CD14-positive monocyte (primary cell): ENCODE results near the gene CBX6. TPM values are rescaled to one million over a fixed set of nuclear protein-coding genes. Genes with fewer than 3 reads are reported as not detected.

ENCODE experiments used
- DNase-seq, 3 donors: peaks; one replicate each; pipeline ENCODE4 v3.0.0-alpha.2; 2011 to 2022
- H2AFZ ChIP-seq: 2 replicates; pipeline ENCODE4 v1.6.0; 2012; ENCODE audit warnings: mild to moderate bottlenecking, low read depth, low read length, inconsistent platforms; ENCODE audit not compliant: insufficient read depth, poor library complexity, severe bottlenecking
- H3K27ac ChIP-seq, 2 donors: 1 replicate in 1 of 2; 2 replicates in 1 of 2; pipeline ENCODE4 v1.5.1; 2012 to 2013; ENCODE audit warnings: low read length in 2 of 2, control low read depth in 1 of 2, inconsistent platforms in 1 of 2, low read depth in 1 of 2, mild to moderate bottlenecking in 1 of 2
- H3K27me3 ChIP-seq, 2 donors: one replicate each; pipeline versions ENCODE4 v1.6.0 to v1.6.1; 2011 to 2013; ENCODE audit warnings: low read length in 2 of 2; ENCODE audit not compliant: control insufficient read depth in 2 of 2, insufficient read depth in 2 of 2
- H3K36me3 ChIP-seq, 2 donors: replicated peaks in 1 of 2; 1 replicate in 1 of 2; 2 replicates in 1 of 2; pipeline versions ENCODE4 v1.5.1 to v1.6.1; 2012 to 2013; ENCODE audit warnings: low read length in 2 of 2, control low read depth in 1 of 2, inconsistent platforms in 1 of 2, mild to moderate bottlenecking in 1 of 2; ENCODE audit not compliant: insufficient read depth in 2 of 2, control insufficient read depth in 1 of 2
- H3K4me1 ChIP-seq, 2 donors: 1 replicate in 1 of 2; 2 replicates in 1 of 2; pipeline versions ENCODE4 v1.5.1 to v1.6.1; 2012 to 2013; ENCODE audit warnings: low read length in 2 of 2, control low read depth in 1 of 2, inconsistent platforms in 1 of 2, mild to moderate bottlenecking in 1 of 2, moderate library complexity in 1 of 2; ENCODE audit not compliant: insufficient read depth in 2 of 2, control insufficient read depth in 1 of 2
- H3K4me2 ChIP-seq: replicated peaks from 2 replicates; pipeline ENCODE3; 2012; ENCODE audit warnings: low read length, moderate library complexity, mild to moderate bottlenecking; ENCODE audit not compliant: poor library complexity, severe bottlenecking; ENCODE audit errors: extremely low read depth
- H3K4me3 ChIP-seq, 3 experiments: fragments of 200-600 bp in 1 of 3; sonication (generic) in 1 of 3; replicated peaks in 1 of 3; 1 replicate in 2 of 3; 2 replicates in 1 of 3; pipeline ENCODE4 v1.5.1; 2011 to 2013; ENCODE audit warnings: low read length in 3 of 3, mild to moderate bottlenecking in 3 of 3, control low read depth in 2 of 3, low read depth in 2 of 3, inconsistent platforms in 1 of 3, moderate library complexity in 1 of 3
- H3K79me2 ChIP-seq: 2 replicates; pipeline ENCODE4 v1.6.0; 2012; ENCODE audit warnings: mild to moderate bottlenecking, control low read depth, inconsistent platforms, low read length, moderate library complexity; ENCODE audit not compliant: insufficient read depth
- H3K9ac ChIP-seq: 2 replicates; pipeline ENCODE4 v1.6.0; 2017; ENCODE audit warnings: low read length, mild to moderate bottlenecking; ENCODE audit not compliant: insufficient read depth, poor library complexity, severe bottlenecking
- H3K9me3 ChIP-seq, 2 donors: replicated peaks in 1 of 2; 1 replicate in 1 of 2; 2 replicates in 1 of 2; pipeline versions ENCODE4 v1.5.1 to v1.6.1; 2012 to 2013; ENCODE audit warnings: low read length in 2 of 2, control low read depth in 1 of 2; ENCODE audit not compliant: control insufficient read depth in 1 of 2, insufficient read depth in 1 of 2
- H4K20me1 ChIP-seq: 2 replicates; pipeline ENCODE4 v1.6.0; 2012; ENCODE audit warnings: mild to moderate bottlenecking, low read length, control low read depth, moderate library complexity; ENCODE audit not compliant: insufficient read depth
- H3K27ac Mint-ChIP-seq, 7 donors: one replicate each; pipeline ENCODE4 v1.8.0; 2020; ENCODE audit warnings: mild to moderate bottlenecking in 7 of 7, mixed read lengths in 7 of 7, moderate library complexity in 6 of 7, inconsistent platforms in 2 of 7
- H3K27me3 Mint-ChIP-seq, 3 donors: one replicate each; pipeline ENCODE4 v1.8.0; 2021 to 2022; ENCODE audit warnings: low read depth in 3 of 3, mild to moderate bottlenecking in 3 of 3, mixed read lengths in 3 of 3, moderate library complexity in 3 of 3, inconsistent platforms in 1 of 3
- H3K36me3 Mint-ChIP-seq, 2 donors: one replicate each; pipeline ENCODE4 v1.8.0; 2020; ENCODE audit warnings: mixed read lengths in 2 of 2, inconsistent platforms in 1 of 2, mild to moderate bottlenecking in 1 of 2
- H3K4me1 Mint-ChIP-seq: one replicate; pipeline ENCODE4 v1.8.0; 2020; ENCODE audit warnings: mild to moderate bottlenecking, mixed read lengths
- H3K4me3 Mint-ChIP-seq, 2 donors: one replicate each; pipeline ENCODE4 v1.8.0; 2020; ENCODE audit warnings: mild to moderate bottlenecking in 2 of 2, mixed read lengths in 2 of 2, moderate library complexity in 1 of 2
- H3K9me3 Mint-ChIP-seq, 7 donors: one replicate each; pipeline ENCODE4 v1.8.0; 2020 to 2022; ENCODE audit warnings: mixed read lengths in 7 of 7, mild to moderate bottlenecking in 6 of 7, moderate library complexity in 6 of 7, inconsistent platforms in 2 of 7
- CTCF ChIP-seq: fragments of 200-600 bp; IDR thresholded peaks from one replicate; pipeline ENCODE4 v1.8.0; 2022; ENCODE audit warnings: antibody characterized with exemption, mild to moderate bottlenecking
- WGBS: methylation state at CpG from one replicate; pipeline ENCODE4 v1.1.5; 2013; ENCODE audit warnings: missing lambda C conversion rate; ENCODE audit not compliant: insufficient coverage; 5-methylcytosine and 5-hydroxymethylcytosine counted together
- intact Hi-C, 2 donors: fragments of 100-400 bp; cut with micrococcal nuclease; formaldehyde crosslinking; loops; one replicate each; pipeline versions ENCODE4 v1.15.0 to v1.15.1; 2023
- polyA plus RNA-seq, 3 donors: library from polyadenylated mRNA; depleted of rRNA in 1 of 3; unstranded in 2 of 3; stranded (reverse) in 1 of 3; fragments of 300-500 nt in 2 of 3; fragments of >200 nt in 1 of 3; fragmentation: Illumina TruSeq in 2 of 3; gene quantifications; 1 replicate in 2 of 3; 2 replicates in 1 of 3; pipeline ENCODE4 v1.2.3, GENCODE V29; 2012 to 2021

The CBX6 gene
- polyA plus RNA-seq, 3 donors, result 2.1 to 26.7 (median 5.0) TPM

DNA sequence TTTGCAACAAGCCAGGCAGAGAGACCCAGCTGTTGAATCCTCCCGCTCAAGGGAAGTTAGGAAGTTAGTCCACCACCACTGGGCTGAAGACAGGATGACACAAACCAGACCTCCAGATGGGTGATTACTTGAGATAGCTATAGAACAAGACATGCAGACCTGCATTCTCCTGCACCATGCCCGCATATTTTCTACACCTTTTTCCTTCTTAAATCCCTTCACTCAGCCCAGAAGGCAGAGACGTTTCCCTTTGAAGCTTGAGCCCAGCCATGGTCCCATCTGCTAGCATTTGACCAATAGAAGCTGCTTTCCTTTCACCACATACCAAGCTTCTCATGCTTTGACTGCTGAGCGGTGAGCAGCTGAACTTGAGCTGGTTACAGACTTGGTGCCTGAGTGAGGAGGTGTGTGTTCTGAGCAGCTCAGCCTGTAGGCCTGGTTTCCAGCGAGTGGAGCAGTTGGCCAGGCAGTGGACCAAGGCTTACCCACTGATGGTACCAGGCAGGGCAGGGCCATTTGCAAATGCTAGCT, 29.2 kb upstream of the CBX6 start:
- Mint-ChIP-seq H3K36me3 (no peaks in the 10 kb centered on the region), H3K27ac (no peak overlapping the region), H3K4me1 (peaks cover 14% of the 10 kb centered on the region), H3K27me3 (peaks cover 2 to 8% (median 2%) of the 10 kb centered on the region in 3 donors), H3K9me3 (peaks cover 9 to 24% (median 16%) of the 10 kb centered on the region in 7 donors), H3K4me3 (peak overlapping the region in 1 of 2 donors; percentile 9)
- no peak overlapping the region for H3K9ac ChIP-seq
- no peaks in the 10 kb centered on the region for H3K79me2 ChIP-seq
- H2AFZ ChIP-seq, result no peak overlapping the region
- H3K4me2 ChIP-seq, result no peak overlapping the region
- no peak for TF ChIP-seq CTCF
- intact Hi-C loops, result loop anchor here in 1 of 2 donors (10.0 kb wide), 1 partner anchor 224 kb away; no protein-coding TSS in a partner anchor
- peaks cover 10% of the 10 kb centered on the region in 2 donors for H3K9me3 ChIP-seq
- no peaks in the 10 kb centered on the region for H3K36me3 ChIP-seq
- H3K4me1 ChIP-seq, result peaks cover 0 to 9% of the 10 kb centered on the region in 2 donors
- no peak overlapping the region for H3K4me3 ChIP-seq
- no peak for DNase-seq
- peaks cover 2 to 4% of the 10 kb centered on the region in 2 donors for H3K27me3 ChIP-seq
- H4K20me1 ChIP-seq, result no peaks in the 10 kb centered on the region
- WGBS, result no CpG with 5 or more reads among the region's 5 CpGs
- no peak overlapping the region for H3K27ac ChIP-seq

DNA sequence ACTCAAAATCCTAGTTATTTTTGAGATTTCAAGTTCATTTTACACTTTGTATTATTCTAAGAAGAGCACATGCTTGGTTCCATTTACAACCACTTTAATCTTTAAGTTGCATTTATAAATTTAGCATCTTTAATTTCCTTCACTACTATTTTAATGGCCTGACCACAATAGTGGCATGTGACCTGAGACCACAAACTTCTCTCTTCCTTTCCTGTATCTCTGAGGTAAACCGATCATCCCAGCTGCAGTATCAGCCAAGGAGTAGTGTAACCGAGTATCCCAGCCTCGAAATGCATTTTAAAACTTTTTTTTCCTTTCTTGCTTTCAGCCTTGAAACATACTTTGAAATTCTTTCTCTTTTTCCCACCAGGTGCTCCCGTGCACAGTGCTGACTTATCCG, 28.7 kb upstream of the CBX6 start:
- H3K36me3 ChIP-seq, result no peaks in the 10 kb centered on the region
- Mint-ChIP-seq H3K27me3 (peaks cover 2 to 8% (median 2%) of the 10 kb centered on the region in 3 donors), H3K9me3 (peaks cover 9 to 24% (median 16%) of the 10 kb centered on the region in 7 donors), H3K4me1 (peaks cover 14% of the 10 kb centered on the region), H3K36me3 (no peaks in the 10 kb centered on the region), H3K27ac (no peak overlapping the region), H3K4me3 (peak overlapping the region in 1 of 2 donors; percentile 9)
- H3K9ac ChIP-seq, result no peak overlapping the region
- no peak overlapping the region for H2AFZ ChIP-seq
- H3K9me3 ChIP-seq, result peaks cover 10% of the 10 kb centered on the region in 2 donors
- peaks cover 2 to 4% of the 10 kb centered on the region in 2 donors for H3K27me3 ChIP-seq
- intact Hi-C loops, result loop anchor here in 1 of 2 donors (10.0 kb wide), 1 partner anchor 224 kb away; no protein-coding TSS in a partner anchor
- H4K20me1 ChIP-seq, result no peaks in the 10 kb centered on the region
- no peak for TF ChIP-seq CTCF
- DNase-seq, result no peak
- H3K79me2 ChIP-seq, result no peaks in the 10 kb centered on the region
- H3K4me2 ChIP-seq, result no peak overlapping the region
- H3K27ac ChIP-seq, result no peak overlapping the region
- peaks cover 0 to 9% of the 10 kb centered on the region in 2 donors for H3K4me1 ChIP-seq
- WGBS, result no CpG with 5 or more reads among the region's 5 CpGs
- H3K4me3 ChIP-seq, result no peak overlapping the region
